ENCODE results near the gene GMDS. TPM values are rescaled to one million over a fixed set of nuclear protein-coding genes. Genes with fewer than 3 reads are reported as not detected.

GMDS gene
- total and polyA plus RNA-seq, 2 experiments from 2014 or later = 30.1 to 36.5 TPM

DNA sequence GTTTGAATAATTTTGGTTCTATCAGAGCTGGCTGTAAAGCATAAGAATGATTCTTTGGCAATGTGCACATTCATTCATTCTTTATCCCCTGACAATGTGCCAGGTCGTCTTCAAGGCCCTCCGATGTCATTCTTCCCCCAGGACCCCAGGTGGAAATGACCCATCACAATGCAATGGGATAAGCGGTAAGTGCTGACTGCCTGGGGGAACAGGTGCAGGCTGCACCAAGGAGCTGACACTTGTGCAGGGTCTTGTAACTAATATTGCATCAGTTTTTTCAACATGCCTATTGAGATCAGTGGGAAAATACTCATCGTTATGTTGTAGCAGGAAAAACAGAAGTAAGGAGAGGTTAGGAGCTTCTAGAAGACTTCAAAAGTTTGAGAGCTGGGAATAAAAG lies 530.1 kb downstream of the GMDS start (continued):
- TF ChIP-seq, protein P1, sequence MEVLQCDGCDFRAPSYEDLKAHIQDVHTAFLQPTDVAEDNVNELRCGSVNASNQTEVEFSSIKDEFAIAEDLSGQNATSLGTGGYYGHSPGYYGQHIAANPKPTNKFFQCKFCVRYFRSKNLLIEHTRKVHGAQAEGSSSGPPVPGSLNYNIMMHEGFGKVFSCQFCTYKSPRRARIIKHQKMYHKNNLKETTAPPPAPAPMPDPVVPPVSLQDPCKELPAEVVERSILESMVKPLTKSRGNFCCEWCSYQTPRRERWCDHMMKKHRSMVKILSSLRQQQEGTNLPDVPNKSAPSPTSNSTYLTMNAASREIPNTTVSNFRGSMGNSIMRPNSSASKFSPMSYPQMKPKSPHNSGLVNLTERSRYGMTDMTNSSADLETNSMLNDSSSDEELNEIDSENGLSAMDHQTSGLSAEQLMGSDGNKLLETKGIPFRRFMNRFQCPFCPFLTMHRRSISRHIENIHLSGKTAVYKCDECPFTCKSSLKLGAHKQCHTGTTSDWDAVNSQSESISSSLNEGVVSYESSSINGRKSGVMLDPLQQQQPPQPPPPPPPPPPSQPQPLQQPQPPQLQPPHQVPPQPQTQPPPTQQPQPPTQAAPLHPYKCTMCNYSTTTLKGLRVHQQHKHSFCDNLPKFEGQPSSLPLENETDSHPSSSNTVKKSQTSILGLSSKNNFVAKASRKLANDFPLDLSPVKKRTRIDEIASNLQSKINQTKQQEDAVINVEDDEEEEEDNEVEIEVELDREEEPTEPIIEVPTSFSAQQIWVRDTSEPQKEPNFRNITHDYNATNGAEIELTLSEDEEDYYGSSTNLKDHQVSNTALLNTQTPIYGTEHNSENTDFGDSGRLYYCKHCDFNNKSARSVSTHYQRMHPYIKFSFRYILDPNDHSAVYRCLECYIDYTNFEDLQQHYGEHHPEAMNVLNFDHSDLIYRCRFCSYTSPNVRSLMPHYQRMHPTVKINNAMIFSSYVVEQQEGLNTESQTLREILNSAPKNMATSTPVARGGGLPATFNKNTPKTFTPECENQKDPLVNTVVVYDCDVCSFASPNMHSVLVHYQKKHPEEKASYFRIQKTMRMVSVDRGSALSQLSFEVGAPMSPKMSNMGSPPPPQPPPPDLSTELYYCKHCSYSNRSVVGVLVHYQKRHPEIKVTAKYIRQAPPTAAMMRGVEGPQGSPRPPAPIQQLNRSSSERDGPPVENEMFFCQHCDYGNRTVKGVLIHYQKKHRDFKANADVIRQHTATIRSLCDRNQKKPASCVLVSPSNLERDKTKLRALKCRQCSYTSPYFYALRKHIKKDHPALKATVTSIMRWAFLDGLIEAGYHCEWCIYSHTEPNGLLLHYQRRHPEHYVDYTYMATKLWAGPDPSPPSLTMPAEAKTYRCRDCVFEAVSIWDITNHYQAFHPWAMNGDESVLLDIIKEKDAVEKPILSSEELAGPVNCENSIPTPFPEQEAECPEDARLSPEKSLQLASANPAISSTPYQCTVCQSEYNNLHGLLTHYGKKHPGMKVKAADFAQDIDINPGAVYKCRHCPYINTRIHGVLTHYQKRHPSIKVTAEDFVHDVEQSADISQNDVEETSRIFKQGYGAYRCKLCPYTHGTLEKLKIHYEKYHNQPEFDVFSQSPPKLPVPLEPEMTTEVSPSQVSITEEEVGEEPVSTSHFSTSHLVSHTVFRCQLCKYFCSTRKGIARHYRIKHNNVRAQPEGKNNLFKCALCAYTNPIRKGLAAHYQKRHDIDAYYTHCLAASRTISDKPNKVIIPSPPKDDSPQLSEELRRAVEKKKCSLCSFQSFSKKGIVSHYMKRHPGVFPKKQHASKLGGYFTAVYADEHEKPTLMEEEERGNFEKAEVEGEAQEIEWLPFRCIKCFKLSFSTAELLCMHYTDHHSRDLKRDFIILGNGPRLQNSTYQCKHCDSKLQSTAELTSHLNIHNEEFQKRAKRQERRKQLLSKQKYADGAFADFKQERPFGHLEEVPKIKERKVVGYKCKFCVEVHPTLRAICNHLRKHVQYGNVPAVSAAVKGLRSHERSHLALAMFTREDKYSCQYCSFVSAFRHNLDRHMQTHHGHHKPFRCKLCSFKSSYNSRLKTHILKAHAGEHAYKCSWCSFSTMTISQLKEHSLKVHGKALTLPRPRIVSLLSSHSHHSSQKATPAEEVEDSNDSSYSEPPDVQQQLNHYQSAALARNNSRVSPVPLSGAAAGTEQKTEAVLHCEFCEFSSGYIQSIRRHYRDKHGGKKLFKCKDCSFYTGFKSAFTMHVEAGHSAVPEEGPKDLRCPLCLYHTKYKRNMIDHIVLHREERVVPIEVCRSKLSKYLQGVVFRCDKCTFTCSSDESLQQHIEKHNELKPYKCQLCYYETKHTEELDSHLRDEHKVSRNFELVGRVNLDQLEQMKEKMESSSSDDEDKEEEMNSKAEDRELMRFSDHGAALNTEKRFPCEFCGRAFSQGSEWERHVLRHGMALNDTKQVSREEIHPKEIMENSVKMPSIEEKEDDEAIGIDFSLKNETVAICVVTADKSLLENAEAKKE (CRISPR knock-in tag; IDR thresholded peaks at IDR 0.05) = no peak
- TF ChIP-seq CREB1 (CRISPR knock-in tag; IDR thresholded peaks at IDR 0.05; ENCODE audit: low read depth) (no peak), POLR2AphosphoS5 (IDR thresholded peaks at IDR 0.05; ENCODE audit: low read depth) (no peak)
- TF ChIP-seq, protein P2, sequence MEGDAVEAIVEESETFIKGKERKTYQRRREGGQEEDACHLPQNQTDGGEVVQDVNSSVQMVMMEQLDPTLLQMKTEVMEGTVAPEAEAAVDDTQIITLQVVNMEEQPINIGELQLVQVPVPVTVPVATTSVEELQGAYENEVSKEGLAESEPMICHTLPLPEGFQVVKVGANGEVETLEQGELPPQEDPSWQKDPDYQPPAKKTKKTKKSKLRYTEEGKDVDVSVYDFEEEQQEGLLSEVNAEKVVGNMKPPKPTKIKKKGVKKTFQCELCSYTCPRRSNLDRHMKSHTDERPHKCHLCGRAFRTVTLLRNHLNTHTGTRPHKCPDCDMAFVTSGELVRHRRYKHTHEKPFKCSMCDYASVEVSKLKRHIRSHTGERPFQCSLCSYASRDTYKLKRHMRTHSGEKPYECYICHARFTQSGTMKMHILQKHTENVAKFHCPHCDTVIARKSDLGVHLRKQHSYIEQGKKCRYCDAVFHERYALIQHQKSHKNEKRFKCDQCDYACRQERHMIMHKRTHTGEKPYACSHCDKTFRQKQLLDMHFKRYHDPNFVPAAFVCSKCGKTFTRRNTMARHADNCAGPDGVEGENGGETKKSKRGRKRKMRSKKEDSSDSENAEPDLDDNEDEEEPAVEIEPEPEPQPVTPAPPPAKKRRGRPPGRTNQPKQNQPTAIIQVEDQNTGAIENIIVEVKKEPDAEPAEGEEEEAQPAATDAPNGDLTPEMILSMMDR (conservative IDR thresholded peaks at IDR 0.05; ENCODE audit: low read depth in 2 of 2) = no peak

DNA sequence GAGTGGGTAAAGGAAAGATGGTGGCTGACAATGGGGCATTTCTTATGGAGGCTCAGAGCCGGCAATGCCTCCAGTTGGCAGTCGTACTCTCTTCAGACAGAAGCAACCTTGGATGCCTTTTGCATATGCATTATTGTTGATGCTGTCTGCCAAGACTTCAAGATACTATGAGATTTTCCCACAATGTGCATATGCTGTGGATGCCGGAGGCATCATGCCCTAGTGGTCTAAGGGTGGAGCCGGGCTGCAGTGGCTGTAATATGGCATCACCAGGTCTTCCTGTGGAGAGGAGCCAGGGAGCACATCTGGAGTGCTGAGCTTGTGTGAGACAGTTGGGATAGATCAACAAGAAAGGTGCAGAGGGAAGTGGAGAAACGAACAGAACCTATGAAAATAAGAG lies 530.8 kb downstream of the GMDS start:
- 0 out of 3 replicates have a peak, but pooled peaks cover 2% of the 10 kb centered on the region for H3K4me1 Mint-ChIP-seq
- Histone ChIP-seq H3K4me3 (no peak overlapping the region), H3K36me3 (ENCODE audit: insufficient read depth) (no peaks in the 10 kb centered on the region), H3K79me2 (replicated peaks; ENCODE audit: insufficient read depth) (no peaks in the 10 kb centered on the region), H3K27ac (ENCODE audit: low read depth) (no peak overlapping the region), H4K20me1 (replicated peaks; ENCODE audit: insufficient read depth) (no peaks in the 10 kb centered on the region), H2AFZ (no peak overlapping the region), H3F3A (replicated peaks; ENCODE audit: low read depth) (no peaks in the 10 kb centered on the region), H3K4me2 (no peak overlapping the region), H3K9me2 (ENCODE audit: insufficient read depth) (no peaks in the 10 kb centered on the region), H3K27me3 (ENCODE audit: insufficient read depth) (no peaks in the 10 kb centered on the region), H3K4me1 (ENCODE audit: insufficient read depth) (no peaks in the 10 kb centered on the region)
- H3K9me3 Mint-ChIP-seq = no peaks in the 10 kb centered on the region
- H3K4me3 Mint-ChIP-seq = no peak overlapping the region
- TF ChIP-seq JUNB (IDR thresholded peaks at IDR 0.05; ENCODE audit: unreplicated experiment) = no peak
- no peak for TF ChIP-seq NANOG (IDR thresholded peaks at IDR 0.05; ENCODE audit: borderline replicate concordance)
- no peak for TF ChIP-seq ZNF114 (CRISPR knock-in tag; IDR thresholded peaks at IDR 0.05)
- TF ChIP-seq, protein P3, sequence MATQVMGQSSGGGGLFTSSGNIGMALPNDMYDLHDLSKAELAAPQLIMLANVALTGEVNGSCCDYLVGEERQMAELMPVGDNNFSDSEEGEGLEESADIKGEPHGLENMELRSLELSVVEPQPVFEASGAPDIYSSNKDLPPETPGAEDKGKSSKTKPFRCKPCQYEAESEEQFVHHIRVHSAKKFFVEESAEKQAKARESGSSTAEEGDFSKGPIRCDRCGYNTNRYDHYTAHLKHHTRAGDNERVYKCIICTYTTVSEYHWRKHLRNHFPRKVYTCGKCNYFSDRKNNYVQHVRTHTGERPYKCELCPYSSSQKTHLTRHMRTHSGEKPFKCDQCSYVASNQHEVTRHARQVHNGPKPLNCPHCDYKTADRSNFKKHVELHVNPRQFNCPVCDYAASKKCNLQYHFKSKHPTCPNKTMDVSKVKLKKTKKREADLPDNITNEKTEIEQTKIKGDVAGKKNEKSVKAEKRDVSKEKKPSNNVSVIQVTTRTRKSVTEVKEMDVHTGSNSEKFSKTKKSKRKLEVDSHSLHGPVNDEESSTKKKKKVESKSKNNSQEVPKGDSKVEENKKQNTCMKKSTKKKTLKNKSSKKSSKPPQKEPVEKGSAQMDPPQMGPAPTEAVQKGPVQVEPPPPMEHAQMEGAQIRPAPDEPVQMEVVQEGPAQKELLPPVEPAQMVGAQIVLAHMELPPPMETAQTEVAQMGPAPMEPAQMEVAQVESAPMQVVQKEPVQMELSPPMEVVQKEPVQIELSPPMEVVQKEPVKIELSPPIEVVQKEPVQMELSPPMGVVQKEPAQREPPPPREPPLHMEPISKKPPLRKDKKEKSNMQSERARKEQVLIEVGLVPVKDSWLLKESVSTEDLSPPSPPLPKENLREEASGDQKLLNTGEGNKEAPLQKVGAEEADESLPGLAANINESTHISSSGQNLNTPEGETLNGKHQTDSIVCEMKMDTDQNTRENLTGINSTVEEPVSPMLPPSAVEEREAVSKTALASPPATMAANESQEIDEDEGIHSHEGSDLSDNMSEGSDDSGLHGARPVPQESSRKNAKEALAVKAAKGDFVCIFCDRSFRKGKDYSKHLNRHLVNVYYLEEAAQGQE (IDR thresholded peaks at IDR 0.05; ENCODE audit: unreplicated experiment) = no peak
- no peak for TF ChIP-seq EZH2 (IDR thresholded peaks at IDR 0.05; ENCODE audit: low read depth, unreplicated experiment)
- DNase-seq (ENCODE audit: low spot score) = no peak
- H3K27ac Mint-ChIP-seq = no peak overlapping the region
- ATAC-seq = no peak
- H3K27me3 Mint-ChIP-seq (ENCODE audit: insufficient read depth, low read depth, poor library complexity) = peaks cover 2% of the 10 kb centered on the region
- H3K36me3 Mint-ChIP-seq (ENCODE audit: low read depth) = no peaks in the 10 kb centered on the region
